ENCODE results near the gene FCN1. TPM values are rescaled to one million over a fixed set of nuclear protein-coding genes. Genes with fewer than 3 reads are reported as not detected.

The FCN1 gene
- total RNA-seq, 4 donors from 2014 or later: 1.3 to 26.0 (median 1.8) TPM

DNA sequence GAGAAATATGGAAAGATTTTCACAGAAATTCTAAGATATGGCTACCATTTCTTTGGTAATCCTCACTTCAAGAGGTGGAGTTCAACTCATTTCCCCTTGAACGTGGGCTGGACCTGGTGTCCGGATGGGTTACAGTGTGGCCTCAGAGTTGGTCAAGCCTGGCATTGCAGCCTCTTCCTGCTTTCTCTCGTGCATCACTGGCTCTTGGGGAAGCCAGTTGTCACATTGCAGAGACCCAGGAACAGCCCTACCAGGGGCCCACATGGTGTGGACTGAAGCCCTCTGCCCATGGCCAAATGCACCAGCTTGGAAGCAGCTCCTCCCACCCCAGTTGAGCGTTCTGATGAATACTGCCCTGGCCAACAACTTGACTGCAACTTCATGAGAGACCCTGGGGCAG, 47.7 kb upstream of the FCN1 start:
- no peaks in the 10 kb centered on the region for H3K9me3 ChIP-seq
- intact Hi-C loops (cut with DNase I): no loop called here
- peaks cover 0 to 6% (median 4%) of the 10 kb centered on the region in 4 donors for H3K4me1 ChIP-seq
- TF ChIP-seq POLR2A (IDR thresholded peaks at IDR 0.05; ENCODE audit: low read depth) (no peak), EP300 (IDR thresholded peaks at IDR 0.05) (no peak), POLR2AphosphoS5 (IDR thresholded peaks at IDR 0.05) (no peak)
- TF ChIP-seq, protein P1, sequence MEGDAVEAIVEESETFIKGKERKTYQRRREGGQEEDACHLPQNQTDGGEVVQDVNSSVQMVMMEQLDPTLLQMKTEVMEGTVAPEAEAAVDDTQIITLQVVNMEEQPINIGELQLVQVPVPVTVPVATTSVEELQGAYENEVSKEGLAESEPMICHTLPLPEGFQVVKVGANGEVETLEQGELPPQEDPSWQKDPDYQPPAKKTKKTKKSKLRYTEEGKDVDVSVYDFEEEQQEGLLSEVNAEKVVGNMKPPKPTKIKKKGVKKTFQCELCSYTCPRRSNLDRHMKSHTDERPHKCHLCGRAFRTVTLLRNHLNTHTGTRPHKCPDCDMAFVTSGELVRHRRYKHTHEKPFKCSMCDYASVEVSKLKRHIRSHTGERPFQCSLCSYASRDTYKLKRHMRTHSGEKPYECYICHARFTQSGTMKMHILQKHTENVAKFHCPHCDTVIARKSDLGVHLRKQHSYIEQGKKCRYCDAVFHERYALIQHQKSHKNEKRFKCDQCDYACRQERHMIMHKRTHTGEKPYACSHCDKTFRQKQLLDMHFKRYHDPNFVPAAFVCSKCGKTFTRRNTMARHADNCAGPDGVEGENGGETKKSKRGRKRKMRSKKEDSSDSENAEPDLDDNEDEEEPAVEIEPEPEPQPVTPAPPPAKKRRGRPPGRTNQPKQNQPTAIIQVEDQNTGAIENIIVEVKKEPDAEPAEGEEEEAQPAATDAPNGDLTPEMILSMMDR (IDR thresholded peaks at IDR 0.05): no peak
- no peak overlapping the region for H3K4me3 ChIP-seq
- H3K36me3 ChIP-seq: no peaks in the 10 kb centered on the region
- no peak overlapping the region for H3K27ac ChIP-seq (replicated peaks in 1 of 4)
- WGBS: 82% methylated on average over 4 of the region's 4 CpGs
- H3K27me3 ChIP-seq: peaks cover 0 to 83% (median 4%) of the 10 kb centered on the region in 4 donors
- DNase-seq (ENCODE audit: extremely low spot score): no peak

DNA sequence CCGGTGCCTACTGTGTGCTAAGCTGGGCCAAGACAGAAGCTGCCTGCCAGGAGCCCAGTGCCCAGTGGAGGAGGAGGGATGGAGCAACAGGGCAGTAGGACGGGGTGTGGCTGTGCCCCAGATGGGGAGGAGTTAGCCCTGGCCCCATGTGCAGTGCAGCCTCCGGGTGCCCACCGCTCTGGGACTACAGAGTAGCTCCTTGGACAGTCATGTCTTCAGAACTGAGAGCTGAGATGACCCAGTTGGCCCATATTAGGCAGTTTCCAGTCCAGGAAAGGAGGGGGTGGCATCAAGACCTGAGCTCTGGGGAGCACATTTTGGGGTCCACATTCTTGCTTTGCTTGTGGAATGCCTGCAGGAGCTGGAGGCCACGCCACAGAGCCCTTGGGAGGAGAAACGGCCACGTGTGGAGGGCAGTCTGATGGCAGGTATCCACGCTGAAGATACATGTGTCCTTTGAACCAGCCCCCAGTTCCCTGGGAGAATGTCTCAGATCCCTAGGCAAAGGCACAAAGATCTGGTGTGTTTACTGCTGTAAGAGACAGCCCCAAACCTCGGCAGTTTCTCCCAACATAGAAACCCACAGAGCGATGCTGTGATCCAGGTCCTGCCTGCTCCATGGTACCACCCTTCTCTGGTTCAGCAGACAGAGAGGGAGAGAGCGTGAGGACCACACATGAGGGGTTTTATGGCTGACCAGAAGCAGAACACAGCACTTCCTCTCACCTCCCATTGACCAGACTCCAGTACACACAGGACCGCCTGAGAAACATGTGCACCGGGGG, 46.8 kb upstream of the FCN1 start:
- Histone ChIP-seq H3K9me3 (no peaks in the 10 kb centered on the region), H3K4me1 (peaks cover 0 to 6% (median 4%) of the 10 kb centered on the region in 4 donors), H3K27me3 (peaks cover 0 to 83% (median 4%) of the 10 kb centered on the region in 4 donors), H3K27ac (replicated peaks in 1 of 4) (no peak overlapping the region), H3K4me3 (no peak overlapping the region), H3K36me3 (no peaks in the 10 kb centered on the region)
- WGBS: 84% methylated on average over 12 of the region's 13 CpGs
- intact Hi-C loops (cut with DNase I): no loop called here
- no peak for TF ChIP-seq EP300 (IDR thresholded peaks at IDR 0.05)
- TF ChIP-seq POLR2A (IDR thresholded peaks at IDR 0.05; ENCODE audit: low read depth): no peak
- no peak for TF ChIP-seq POLR2AphosphoS5 (IDR thresholded peaks at IDR 0.05)
- TF ChIP-seq, protein P1 (IDR thresholded peaks at IDR 0.05): no peak
- DNase-seq (ENCODE audit: extremely low spot score): no peak

DNA sequence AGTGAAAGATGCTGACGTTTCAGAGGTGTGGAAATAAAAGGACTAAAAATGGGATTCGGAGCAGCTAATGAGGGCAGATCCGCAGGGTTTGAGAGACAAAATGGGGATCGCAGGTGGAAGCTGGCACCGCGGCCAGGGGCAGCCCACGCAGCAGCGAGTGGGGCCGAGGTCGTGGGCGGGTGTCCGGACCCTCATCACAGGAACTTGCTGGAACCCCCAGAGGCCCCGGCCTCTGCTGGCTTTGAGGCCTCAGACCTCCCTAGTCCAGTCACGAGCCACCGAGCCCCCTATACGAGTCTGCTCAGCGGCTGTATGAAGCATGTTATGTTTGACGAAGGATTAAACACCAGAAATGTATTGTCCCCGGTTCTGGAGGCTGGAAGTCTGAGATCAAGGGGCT, 45.8 kb upstream of the FCN1 start:
- no peak overlapping the region for H3K27ac ChIP-seq (replicated peaks in 1 of 4)
- DNase-seq (ENCODE audit: extremely low spot score): no peak
- 92% methylated on average over 19 of the region's 19 CpGs for WGBS
- no peak overlapping the region for H3K4me3 ChIP-seq
- H3K4me1 ChIP-seq: peaks cover 0 to 6% (median 4%) of the 10 kb centered on the region in 4 donors
- H3K27me3 ChIP-seq: peaks cover 0 to 80% (median under 1%) of the 10 kb centered on the region in 4 donors
- H3K9me3 ChIP-seq: peaks cover 0 to 1% (median 0%) of the 10 kb centered on the region in 4 donors
- no peaks in the 10 kb centered on the region for H3K36me3 ChIP-seq
- TF ChIP-seq EP300 (IDR thresholded peaks at IDR 0.05): no peak
- no peak for TF ChIP-seq POLR2AphosphoS5 (IDR thresholded peaks at IDR 0.05)
- TF ChIP-seq POLR2A (IDR thresholded peaks at IDR 0.05; ENCODE audit: low read depth): no peak
- TF ChIP-seq, protein P1 (IDR thresholded peaks at IDR 0.05): no peak
- intact Hi-C loops (cut with DNase I): no loop called here

DNA sequence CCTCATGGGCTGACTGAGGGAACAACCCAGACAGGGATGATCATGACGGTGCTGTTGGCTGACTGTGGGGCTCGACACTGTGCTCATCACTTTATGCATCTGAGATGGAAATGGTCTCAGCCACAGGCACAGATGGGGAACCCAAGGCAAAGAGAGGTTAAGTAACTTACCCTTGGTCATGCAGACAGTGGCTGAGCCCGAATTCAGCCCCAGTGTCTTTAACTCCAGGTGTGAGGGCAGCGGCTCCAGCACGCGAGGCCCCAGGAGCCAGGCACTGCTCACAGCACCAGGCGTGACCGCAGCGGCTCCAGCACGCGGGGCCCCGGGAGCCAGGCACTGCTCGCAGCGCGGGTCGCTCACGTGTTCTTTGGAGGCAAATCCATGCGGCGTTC, 45.3 kb upstream of the FCN1 start:
- peaks cover 0 to 6% (median 2%) of the 10 kb centered on the region in 4 donors for H3K4me1 ChIP-seq
- DNase-seq (ENCODE audit: extremely low spot score): no peak
- H3K9me3 ChIP-seq: peaks cover 0 to 4% (median 0%) of the 10 kb centered on the region in 4 donors
- WGBS: 92% methylated on average over 9 of the region's 19 CpGs
- peak overlapping the region in 1 of 4 donors; percentile 13 for H3K27ac ChIP-seq (replicated peaks in 1 of 4)
- H3K4me3 ChIP-seq: no peak overlapping the region
- H3K36me3 ChIP-seq: no peaks in the 10 kb centered on the region
- intact Hi-C loops (cut with DNase I): no loop called here
- peaks cover 0 to 77% (median 0%) of the 10 kb centered on the region in 4 donors for H3K27me3 ChIP-seq
- TF ChIP-seq EP300 (IDR thresholded peaks at IDR 0.05) (no peak), POLR2A (IDR thresholded peaks at IDR 0.05; ENCODE audit: low read depth) (no peak), POLR2AphosphoS5 (IDR thresholded peaks at IDR 0.05) (no peak)
- TF ChIP-seq, protein P1 (IDR thresholded peaks at IDR 0.05): no peak

Data from esophagus muscularis mucosa (tissue), 4 donors.